Measurements from ENCODE around the gene TTC7B.

DNA sequence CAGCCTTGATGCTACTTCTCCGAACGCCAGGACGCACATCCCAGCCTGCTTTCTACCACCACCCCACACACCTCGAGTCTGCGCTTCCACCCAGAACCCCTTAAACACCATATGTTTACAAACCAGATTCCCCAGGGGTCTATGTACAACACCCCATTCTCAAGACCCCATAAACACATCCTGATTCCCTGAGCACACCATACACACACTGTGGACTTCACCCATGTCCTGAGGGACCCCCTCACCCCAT lies 733 bp downstream of the TTC7B start:
- TF ChIP-seq POLR2A (IDR thresholded peaks at IDR 0.05; ENCODE audit: low read depth, low read length): no peak
- TF ChIP-seq, protein P1, sequence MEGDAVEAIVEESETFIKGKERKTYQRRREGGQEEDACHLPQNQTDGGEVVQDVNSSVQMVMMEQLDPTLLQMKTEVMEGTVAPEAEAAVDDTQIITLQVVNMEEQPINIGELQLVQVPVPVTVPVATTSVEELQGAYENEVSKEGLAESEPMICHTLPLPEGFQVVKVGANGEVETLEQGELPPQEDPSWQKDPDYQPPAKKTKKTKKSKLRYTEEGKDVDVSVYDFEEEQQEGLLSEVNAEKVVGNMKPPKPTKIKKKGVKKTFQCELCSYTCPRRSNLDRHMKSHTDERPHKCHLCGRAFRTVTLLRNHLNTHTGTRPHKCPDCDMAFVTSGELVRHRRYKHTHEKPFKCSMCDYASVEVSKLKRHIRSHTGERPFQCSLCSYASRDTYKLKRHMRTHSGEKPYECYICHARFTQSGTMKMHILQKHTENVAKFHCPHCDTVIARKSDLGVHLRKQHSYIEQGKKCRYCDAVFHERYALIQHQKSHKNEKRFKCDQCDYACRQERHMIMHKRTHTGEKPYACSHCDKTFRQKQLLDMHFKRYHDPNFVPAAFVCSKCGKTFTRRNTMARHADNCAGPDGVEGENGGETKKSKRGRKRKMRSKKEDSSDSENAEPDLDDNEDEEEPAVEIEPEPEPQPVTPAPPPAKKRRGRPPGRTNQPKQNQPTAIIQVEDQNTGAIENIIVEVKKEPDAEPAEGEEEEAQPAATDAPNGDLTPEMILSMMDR (IDR thresholded peaks at IDR 0.05; ENCODE audit: extremely low read depth in 1 of 2, insufficient read depth in 1 of 2, low read depth in 1 of 2, low read length in 2 of 2): no peak
- no peak for TF ChIP-seq POLR2AphosphoS5 (IDR thresholded peaks at IDR 0.05; ENCODE audit: insufficient read depth, low read depth, low read length)
- no peak for TF ChIP-seq MYC (IDR thresholded peaks at IDR 0.05; ENCODE audit: low read depth, low read length)

Data from endothelial cell of umbilical vein (primary cell).